Measurements from ENCODE around the gene PAH.

Gene PAH

DNA sequence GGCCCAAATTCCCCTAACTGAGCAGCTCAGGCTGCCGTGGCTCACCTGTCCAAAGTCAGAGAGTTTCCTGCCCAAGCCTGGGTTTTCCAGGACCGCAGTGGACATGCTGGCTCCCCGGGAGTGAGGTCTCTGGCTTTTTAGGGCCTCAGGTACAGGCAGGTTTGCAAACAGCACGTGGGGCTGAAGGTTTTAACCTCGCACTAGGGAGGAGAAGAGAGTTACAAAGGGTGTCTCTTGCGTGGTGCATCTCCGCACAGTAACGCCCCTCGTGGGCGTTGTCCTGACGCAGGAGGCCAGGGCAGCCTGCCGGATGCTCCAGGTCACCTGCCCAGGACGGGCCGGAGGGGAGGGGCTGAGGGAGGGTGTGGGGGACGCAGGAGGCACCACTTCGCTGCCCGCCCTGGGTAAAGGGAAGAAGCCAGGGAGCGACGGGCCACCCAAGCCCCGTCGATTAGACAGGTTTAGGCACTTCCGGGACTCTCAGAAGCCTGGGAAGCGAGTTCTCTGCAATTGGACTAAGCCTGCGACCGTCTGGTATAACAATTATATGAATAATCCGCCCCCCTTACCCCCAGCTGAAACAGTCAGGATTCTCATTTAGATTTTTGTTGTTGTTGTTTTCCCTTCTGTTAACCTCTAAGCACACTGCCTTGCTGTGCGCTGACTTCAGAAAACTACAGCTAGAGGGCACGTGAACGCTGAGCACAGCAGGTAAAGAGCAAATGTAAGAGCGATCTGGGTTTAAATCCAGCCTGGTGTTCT lies at the start of gene PAH:
TSS of gene PAH (minus strand) at position 219 of the 762 bp plus-strand sequence. CDS start at position 105, 114 bp downstream.
- peak; percentile 4 to 12 for DNase-seq

DNA sequence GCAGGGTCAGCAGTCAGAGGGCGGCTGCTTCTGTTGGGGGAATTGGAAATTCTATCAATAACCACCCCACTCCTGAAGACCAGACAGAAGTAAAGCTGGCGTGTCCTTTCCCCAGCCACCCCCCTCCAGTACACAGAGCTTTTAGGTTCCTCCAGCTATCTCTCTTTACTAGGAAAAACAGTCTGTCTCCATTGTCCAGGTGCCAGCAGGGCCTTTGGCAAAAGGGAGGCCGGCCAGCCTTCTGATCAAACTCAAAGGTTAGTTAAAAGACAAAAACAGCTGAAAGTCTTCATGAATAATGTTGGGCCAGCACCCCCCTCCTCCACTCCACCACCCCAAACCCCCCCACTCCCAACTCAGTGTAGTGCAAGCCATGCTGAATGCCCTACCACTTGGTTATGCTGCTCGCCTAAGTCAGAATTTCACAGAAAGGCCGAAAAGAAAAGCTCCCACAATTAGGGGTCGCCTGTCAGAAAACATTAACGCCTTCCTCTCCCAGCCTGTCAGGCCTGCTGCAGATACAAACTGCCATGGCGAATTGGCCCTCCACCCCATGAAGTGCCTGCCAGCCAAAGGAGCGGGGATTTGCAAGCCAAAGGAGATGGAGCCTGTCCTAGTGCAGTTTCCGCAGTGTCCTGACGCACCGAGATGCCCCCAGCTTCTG lies 49.3 kb upstream of the PAH start:
- DNase-seq: no peak

DNA sequence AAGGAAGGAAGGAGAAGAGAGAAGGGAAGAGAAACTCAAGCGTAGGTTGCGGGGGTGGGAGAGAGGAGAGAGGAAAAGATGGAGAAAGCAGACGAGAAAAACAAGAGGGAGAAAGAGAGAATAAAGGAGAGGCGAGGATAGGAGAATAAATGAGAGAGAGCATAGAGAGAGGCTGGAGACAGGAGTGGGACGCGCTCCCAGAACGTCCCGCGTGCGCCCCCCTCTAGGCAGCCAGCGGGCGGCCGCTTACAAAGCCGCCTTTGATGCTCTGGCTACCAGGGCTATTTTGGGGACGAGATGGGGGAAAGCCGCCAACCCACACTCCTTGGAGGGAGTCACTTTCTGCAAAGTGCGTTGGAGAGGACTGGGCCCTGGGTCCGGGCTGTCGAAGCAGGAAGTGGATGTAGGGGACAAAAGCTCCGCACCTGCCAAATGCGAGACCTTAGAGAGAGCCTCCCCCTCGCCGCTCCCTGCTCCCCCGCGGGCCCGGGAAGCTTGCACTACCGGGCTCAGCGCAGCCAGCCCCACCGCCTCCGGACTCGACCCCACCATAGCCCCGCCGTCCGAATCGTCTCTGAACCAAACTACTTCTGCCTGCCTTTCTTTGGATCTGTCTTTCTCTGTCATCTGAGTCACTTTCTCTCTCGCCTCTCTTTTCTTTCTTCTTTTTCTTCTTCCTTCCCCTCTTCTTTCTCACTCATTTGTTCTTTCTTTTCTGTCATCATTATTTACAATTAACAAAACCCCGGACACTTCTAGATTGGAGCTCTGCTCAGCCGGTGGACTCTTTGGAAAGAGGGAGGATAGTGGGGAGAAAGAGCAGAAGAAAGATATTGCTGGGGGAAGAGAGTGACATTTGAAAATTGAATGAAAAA lies 48.5 kb upstream of the PAH start:
- DNase-seq: no peak

DNA sequence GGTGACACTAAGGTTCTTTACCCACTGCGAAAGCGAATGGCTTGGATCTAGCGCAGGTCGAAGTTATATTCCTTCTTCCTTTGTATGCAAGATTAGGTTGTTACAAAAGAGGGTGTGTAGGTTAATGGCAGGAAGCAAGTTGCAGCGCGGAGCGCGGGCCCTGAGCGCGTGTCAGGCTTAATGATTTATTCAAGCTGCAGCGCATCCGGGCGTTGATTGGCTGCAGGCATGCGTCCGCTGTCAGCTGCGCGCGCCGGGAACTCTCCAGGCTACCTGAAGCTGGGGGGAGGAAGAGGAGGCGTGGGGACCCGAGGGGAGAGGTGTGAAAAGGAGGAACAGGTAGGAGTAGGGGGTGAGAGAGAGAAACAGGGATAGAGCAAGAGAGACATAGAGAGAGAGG lies 47.8 kb upstream of the PAH start:
- no peak for DNase-seq

DNA sequence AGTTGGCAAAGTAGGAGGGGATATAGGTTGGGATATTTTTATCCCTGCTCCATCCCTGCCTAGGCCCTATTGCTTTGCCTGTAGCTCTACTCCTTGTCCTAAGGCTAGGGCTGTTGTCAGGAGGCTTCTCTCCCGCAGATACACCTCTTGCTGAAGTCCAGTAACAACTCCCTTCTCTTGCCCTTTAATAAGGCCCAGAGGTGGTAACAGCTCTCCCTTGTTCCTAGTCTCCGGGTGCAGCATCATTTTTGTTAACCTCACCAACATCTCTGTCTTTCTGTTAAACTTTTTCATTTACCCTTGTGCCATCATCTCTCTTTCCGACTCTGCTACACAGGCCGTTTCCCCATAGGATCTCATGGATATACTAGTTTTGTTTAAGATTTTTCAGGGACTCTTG lies 46.8 kb upstream of the PAH start:
- no peak for DNase-seq

DNA sequence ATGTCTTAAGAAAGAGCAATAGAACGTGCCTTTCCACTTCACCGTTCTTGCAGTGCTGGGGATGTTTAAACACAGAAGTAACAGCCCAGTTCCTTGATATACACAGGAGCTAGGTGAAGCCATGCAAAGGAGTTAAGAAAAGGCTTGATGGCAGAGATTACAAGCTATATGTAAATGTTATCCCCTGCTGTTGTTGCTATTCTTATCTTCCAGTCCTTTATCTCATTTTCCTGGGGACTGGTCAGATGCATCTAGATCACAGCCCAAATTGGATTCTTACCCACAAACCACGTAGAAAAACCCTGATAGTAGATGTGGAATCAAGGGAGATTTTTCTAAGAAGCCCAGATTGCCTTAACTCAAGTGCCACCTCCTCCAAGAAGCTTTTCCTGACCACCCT lies 45.9 kb upstream of the PAH start:
- no peak for DNase-seq

DNA sequence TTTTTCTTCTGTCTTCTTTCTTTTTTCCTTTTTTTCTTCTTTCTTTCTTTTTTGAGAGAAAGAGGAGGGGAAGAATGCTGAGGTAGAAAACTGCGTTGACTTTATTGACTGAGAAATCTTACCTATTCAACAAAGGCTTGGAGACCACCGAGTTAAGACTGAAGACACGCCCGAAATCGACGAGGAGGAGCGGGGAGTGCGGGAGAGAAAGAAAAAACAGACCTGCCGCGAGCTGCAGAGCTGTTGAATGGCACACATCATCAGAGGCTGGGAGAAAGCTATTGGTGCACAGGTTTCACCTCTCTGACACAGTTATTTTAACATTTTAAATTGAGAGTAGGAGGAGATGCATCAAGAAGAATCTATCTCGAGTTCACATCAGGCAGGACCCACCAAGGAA lies 45.5 kb upstream of the PAH start:
- DNase-seq: no peak

DNA sequence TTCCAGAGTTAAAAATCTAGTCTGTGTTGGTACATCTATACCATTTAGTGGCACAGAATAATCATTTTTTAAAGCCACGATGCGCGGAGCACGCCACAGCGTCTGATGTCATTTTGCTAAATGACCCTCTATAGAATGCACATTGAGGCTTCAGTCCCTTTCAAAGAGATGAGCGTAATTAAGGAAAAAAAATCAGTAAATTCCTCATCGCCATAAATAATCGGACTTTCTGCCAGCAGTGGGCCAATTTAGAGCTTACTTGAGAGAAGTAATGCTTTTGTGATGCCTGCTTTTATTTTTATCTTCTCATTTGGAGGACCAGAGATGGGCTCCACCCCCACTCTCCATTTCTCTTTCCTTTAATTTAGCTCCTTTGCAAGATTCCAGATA lies 44.4 kb upstream of the PAH start:
- no peak for DNase-seq

DNA sequence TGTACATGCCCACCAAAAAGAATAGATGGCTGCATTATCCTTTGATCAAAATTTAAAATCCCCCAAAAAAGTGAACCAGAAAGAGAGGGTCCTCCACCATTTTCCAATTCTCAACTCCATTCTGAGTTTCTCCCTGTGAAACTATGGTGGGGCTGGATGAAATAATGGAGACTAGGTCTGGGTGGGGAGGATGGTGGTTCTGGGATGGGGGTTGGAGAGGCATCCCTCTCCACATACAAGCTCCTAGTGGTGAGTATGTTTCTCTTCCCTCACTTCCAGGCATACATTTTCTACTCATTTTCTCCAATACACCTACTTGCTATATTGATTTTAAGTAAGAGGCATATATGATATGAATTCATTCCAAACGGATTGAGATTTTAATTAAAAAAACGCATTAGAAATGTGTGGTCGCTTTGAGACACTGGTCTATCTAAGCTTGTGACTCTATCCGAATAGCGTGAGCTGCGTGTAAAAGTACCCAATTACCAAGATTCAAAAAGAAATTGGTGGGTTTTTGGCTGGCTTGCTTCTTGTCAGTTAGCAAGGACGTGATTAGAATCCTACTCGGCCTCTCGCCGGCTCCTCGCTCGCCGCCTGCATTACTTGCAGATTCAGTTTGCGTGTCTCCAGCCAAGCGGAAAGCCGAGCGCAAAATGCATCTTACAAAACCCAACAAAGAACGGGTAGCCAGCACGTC lies 43.9 kb upstream of the PAH start:
- DNase-seq: no peak

DNA sequence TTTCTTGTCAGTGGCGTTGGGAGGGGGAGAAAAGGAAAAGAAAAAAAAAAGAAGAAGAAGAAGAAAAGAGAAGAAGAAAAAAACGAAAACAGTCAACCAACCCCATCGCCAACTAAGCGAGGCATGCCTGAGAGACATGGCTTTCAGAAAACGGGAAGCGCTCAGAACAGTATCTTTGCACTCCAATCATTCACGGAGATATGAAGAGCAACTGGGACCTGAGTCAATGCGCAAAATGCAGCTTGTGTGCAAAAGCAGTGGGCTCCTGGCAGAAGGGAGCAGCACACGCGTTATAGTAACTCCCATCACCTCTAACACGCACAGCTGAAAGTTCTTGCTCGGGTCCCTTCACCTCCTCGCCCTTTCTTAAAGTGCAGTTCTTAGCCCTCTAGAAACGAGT lies 42.3 kb upstream of the PAH start:
- no peak for DNase-seq

DNA sequence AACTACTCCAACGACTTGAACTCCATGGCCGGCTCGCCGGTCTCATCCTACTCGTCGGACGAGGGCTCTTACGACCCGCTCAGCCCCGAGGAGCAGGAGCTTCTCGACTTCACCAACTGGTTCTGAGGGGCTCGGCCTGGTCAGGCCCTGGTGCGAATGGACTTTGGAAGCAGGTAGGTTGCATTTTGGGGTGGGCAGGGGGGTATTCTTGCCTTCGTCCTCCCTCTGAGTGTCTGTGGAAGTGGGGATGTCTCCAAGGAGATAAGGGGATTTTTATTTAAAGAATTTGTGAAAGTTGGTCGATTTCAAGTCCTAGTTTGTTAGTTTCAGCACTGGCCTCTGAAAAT lies 41.8 kb upstream of the PAH start:
- DNase-seq: no peak

DNA sequence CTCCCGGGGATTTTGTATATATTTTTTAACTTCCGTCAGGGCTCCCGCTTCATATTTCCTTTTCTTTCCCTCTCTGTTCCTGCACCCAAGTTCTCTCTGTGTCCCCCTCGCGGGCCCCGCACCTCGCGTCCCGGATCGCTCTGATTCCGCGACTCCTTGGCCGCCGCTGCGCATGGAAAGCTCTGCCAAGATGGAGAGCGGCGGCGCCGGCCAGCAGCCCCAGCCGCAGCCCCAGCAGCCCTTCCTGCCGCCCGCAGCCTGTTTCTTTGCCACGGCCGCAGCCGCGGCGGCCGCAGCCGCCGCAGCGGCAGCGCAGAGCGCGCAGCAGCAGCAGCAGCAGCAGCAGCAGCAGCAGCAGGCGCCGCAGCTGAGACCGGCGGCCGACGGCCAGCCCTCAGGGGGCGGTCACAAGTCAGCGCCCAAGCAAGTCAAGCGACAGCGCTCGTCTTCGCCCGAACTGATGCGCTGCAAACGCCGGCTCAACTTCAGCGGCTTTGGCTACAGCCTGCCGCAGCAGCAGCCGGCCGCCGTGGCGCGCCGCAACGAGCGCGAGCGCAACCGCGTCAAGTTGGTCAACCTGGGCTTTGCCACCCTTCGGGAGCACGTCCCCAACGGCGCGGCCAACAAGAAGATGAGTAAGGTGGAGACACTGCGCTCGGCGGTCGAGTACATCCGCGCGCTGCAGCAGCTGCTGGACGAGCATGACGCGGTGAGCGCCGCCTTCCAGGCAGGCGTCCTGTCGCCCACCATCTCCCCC lies 41.2 kb upstream of the PAH start:
- DNase-seq: no peak

DNA sequence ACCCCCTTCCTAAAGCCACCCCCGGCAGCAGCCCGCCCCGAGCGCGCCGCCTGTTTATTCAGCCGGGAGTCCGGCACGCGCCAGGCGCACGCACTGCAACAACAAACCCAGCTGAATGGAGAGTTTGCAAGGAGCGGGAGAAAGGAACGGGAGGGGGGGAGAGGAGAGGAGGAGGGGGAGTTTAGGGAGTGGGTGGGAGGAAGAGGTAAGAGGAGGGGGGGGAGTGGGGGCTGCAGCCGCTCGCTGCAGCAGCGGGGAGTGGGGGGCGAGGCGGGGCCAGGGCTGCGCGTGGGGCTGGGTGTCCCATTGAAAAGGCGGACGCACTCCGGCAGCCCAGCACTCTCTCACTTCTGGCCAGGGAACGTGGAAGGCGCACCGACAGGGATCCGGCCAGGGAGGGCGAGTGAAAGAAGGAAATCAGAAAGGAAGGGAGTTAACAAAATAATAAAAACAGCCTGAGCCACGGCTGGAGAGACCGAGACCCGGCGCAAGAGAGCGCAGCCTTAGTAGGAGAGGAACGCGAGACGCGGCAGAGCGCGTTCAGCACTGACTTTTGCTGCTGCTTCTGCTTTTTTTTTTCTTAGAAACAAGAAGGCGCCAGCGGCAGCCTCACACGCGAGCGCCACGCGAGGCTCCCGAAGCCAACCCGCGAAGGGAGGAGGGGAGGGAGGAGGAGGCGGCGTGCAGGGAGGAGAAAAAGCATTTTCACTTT lies 40.5 kb upstream of the PAH start, which contains the start of gene ASCL1:
TSS of gene ASCL1 (plus strand) at position 336 of the 712 bp plus-strand sequence. CDS start 571 bp downstream, outside the sequence.
- no peak for DNase-seq

DNA sequence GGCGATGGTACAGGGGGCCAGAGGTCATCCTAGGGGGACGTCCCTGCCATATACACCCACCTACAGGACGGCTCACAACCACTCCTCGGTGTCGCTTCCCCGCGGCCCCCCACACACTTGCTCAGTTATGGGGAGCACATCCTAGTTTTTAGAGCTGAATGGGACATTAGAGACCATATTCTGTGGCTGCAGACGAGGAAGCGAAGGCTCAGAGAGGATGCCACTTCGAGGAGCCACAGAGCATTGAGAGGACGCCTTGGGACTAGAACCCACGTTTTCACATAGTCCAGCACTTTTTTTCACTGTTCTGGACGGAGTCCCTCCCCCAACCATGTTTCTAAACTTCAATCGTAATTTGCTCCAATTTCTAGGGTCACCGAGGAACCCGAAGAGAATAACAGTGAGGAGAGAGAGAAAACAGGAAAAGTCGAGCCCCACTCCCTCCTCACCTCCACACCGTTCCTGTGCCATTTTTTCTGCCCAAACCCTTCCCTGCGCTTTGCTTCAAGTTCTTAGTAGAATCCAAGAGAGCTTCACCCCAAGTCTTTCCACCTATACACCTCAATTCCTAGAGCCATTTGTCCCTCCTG lies 39.8 kb upstream of the PAH start:
- DNase-seq: no peak

DNA sequence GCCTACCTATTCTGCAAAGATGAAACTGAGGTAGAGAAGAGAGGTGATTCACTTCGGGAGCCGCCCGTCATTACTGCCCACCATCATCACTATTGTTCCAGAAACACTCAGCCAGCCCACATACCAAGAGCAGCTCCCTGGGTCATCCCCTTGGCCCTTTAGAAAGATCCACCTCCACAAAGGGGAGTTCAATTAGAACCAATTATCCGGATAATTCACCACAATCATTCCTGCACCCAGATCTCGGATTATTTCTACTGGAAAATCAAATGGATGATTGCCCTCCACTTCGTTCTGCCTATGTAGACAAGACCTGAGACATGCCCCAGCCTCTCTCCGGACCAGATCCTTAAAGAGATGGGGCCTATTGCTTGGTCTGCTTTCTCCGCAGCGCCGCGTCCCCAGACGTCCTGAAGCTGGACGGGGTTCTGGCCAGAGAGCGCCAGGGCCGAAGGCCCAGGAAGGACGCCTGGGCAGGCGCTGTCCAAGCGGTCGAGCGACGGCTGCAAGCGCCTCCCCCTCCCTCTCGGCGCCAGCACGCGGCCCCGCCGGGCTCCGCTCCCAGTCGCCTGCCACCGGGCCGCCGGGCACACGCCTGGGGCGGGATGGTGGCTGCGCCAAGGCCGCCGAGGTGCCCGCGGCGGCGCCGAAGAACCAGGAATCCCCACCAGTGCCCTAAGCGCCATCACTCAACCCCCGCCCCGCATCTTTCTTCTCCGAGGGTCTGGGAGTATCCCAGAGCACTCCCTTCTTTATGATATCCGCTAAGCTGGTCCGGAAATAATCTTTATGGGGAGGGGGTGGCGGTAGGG lies 39.1 kb upstream of the PAH start:
- no peak for DNase-seq

DNA sequence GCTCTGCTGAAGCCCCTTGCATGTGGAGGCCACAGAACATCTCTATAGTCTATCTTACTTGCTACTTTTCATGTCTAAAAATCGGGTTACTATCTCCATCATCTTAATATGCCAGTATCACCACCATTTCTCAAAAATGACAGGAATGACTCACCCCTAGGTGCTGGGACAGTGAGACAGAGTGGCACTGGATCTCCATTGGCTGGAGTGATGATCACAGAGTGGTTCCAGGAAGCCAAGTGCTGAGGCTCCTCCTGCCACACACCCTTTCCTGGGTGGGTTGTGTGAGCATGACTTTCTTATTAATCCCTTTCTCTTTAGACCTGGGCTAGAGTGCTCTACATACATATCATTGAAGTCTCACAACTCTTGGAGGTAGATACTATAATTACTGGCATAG lies 37.1 kb upstream of the PAH start:
- no peak for DNase-seq

DNA sequence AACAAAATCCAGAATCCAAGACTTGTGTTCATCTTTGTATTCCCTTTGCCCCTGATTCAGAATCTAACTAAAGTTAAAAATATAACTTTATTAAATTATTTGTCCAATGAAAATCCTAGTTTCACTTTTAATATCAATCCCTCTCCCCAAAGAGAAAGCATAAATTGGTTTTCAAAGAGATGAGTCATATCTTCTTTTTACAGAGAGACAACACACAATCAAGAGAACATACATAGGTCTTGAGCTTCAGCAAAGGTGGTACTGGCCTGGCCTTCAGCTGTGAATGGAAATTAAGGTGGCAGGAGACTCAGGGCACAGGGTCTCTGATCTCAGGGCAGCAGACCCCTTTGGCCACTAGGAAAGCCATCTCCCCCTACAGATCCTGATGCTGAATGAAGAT lies 36.2 kb upstream of the PAH start:
- DNase-seq: no peak

DNA sequence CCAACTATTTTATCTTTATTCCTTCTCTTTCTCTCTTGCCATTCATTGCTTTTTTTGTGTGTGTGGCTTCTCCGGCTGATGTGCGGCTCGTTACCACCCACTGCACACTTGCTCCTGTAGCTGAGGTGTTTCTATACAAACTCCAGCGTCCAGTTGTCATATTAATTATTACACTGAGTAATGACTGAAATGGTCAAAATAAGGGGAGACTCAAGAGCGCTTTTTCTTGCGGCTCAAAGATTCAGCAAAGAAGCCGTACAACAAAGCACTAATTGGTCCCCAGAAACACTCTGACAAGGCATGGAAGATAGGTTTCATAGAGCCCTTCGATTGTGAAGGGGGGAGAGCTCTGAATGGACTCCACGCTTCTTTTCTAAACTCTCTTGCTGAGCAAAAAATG lies 34.8 kb upstream of the PAH start:
- no peak for DNase-seq

DNA sequence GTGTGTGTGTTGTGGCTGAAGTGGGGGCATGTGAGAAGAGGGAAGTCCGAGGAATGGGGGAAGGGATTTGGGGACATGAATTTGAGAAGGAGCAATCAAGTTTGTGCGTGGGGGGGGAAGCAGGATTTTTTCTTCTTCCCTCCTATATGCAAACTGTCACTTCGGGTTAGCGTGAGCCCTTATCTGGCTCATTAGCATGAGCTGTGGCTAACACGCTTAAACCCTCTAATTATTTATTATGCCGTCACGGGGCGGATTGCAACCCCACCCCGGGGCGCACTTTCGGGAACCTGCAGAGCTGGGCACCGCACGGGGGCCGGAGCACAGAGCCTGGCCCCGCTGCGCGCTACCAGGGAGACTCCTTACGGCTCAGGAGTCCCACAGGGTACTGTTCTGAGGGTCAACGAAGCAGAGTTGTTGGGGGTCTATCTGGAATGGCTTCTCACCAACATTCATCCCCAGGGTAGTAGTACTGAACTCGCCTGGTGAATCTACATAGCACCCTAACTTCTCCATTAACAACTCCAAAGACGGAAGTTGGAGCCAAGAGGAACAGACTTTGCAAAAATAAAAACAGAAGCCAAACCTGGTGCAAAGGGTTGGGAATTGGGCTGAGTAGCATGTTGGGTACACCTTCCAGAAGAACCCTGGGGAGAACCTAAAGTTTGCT lies 34.0 kb upstream of the PAH start:
- DNase-seq: no peak
